Peyer's patch (tissue), 4 donors: Measurements from ENCODE around the gene DNA2. TPM values are rescaled to one million over a fixed set of nuclear protein-coding genes. Genes with fewer than 3 reads are reported as not detected.

ENCODE experiments used
- DNase-seq, 3 donors: peaks; one replicate each; pipeline ENCODE4 v3.0.0-alpha.2; 2017 to 2019
- H3K27ac ChIP-seq, 4 donors: fragments of 200-600 bp; sonication (generic); one replicate each; pipeline ENCODE4 v1.5.1; 2016 to 2019
- H3K27me3 ChIP-seq, 2 donors: fragments of 200-600 bp; sonication (generic); one replicate each; pipeline ENCODE4 v1.5.1; 2019
- H3K36me3 ChIP-seq, 3 donors: fragments of 200-600 bp; sonication (generic); one replicate each; pipeline ENCODE4 v1.5.1; 2016 to 2019
- H3K4me1 ChIP-seq, 4 donors: fragments of 200-600 bp; sonication (generic); one replicate each; pipeline ENCODE4 v1.5.1; 2016 to 2019
- H3K4me3 ChIP-seq, 4 donors: fragments of 200-600 bp; sonication (generic); 1 replicate in 3 of 4; 2 replicates in 1 of 4; pipeline ENCODE4 v1.5.1; 2016 to 2019; ENCODE audit warnings: mild to moderate bottlenecking in 1 of 4
- H3K9me3 ChIP-seq, 4 donors: fragments of 200-600 bp; sonication (generic); one replicate each; pipeline ENCODE4 v1.5.1; 2016 to 2019; ENCODE audit warnings: mild to moderate bottlenecking in 1 of 4
- POLR2A ChIP-seq, 2 donors: fragments of 450-650 bp; IDR thresholded peaks; one replicate each; pipeline ENCODE4 v1.5.1; 2017; ENCODE audit warnings: antibody characterized with exemption in 2 of 2, mild to moderate bottlenecking in 2 of 2, moderate library complexity in 2 of 2
- total RNA-seq, 4 donors: library from RNA; depleted of rRNA; stranded (reverse); fragments of >200 nt; gene quantifications; one replicate each; pipeline ENCODE4 v1.1.0, GENCODE V29; 2016
- TF ChIP-seq, protein P1 (sequence below), 6 experiments: fragments of 450-650 bp in 4 of 6; fragments of 200-600 bp in 2 of 6; sonication (generic) in 1 of 6; IDR thresholded peaks; one replicate each; pipeline ENCODE4 v1.5.1; 2017 to 2019; ENCODE audit warnings: antibody characterized with exemption in 6 of 6, mild to moderate bottlenecking in 3 of 6, moderate library complexity in 1 of 6

DNA2 gene
- total RNA-seq, 4 donors from 2014 or later = 5.0 to 15.4 (median 10.0) TPM

DNA sequence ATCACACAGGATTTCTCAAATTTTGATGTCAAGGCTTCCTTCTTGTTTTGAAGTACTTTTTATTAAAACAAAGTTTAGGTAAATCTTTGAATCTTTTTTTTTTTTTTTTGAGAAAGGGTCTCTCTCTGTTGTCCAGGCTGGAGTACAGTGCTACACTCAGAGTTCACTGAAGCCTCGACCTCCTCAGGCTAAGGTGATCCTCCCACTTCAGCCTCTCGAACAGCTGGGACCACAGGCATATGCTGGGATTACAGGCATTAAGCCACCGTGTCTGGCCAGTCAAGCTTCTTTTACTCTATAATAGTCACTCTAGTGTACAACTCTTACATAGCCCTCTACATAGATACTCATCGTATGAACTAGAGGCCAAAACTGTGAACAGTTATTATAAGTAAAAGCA, 68.1 kb downstream of the DNA2 start:
- no peaks in the 10 kb centered on the region for H3K27me3 ChIP-seq
- no peak for DNase-seq
- TF ChIP-seq, protein P1, sequence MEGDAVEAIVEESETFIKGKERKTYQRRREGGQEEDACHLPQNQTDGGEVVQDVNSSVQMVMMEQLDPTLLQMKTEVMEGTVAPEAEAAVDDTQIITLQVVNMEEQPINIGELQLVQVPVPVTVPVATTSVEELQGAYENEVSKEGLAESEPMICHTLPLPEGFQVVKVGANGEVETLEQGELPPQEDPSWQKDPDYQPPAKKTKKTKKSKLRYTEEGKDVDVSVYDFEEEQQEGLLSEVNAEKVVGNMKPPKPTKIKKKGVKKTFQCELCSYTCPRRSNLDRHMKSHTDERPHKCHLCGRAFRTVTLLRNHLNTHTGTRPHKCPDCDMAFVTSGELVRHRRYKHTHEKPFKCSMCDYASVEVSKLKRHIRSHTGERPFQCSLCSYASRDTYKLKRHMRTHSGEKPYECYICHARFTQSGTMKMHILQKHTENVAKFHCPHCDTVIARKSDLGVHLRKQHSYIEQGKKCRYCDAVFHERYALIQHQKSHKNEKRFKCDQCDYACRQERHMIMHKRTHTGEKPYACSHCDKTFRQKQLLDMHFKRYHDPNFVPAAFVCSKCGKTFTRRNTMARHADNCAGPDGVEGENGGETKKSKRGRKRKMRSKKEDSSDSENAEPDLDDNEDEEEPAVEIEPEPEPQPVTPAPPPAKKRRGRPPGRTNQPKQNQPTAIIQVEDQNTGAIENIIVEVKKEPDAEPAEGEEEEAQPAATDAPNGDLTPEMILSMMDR (IDR thresholded peaks at IDR 0.05) = no peak
- TF ChIP-seq POLR2A (IDR thresholded peaks at IDR 0.05) = no peak
- H3K4me1 ChIP-seq = no peaks in the 10 kb centered on the region
- no peak overlapping the region for H3K27ac ChIP-seq
- H3K9me3 ChIP-seq = no peaks in the 10 kb centered on the region
- no peak overlapping the region for H3K4me3 ChIP-seq
- peaks cover 0 to 12% (median 0%) of the 10 kb centered on the region in 3 donors for H3K36me3 ChIP-seq

DNA sequence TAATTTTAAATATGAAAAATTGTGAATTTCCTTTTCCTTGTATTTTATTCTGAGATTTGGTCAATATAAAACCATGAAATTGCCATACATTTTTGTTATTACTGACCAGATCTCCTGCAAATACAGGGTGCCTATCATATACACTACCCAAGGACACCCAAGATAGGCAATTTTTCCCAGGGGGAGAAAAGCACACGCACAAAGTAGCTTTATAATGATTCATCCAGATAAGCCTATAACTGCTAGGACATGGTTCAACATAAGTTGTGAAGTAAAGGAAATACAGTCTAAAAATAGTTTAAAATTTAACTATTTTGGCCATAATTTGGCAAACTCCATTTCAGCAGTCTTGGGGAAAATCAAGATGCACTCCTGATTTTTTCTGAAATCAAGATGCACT, 69.5 kb downstream of the DNA2 start:
- no peaks in the 10 kb centered on the region for H3K9me3 ChIP-seq
- peaks cover 0 to 12% (median 0%) of the 10 kb centered on the region in 3 donors for H3K36me3 ChIP-seq
- H3K4me1 ChIP-seq = no peaks in the 10 kb centered on the region
- TF ChIP-seq, protein P1 (IDR thresholded peaks at IDR 0.05) = no peak
- TF ChIP-seq POLR2A (IDR thresholded peaks at IDR 0.05) = no peak
- DNase-seq = no peak
- H3K27me3 ChIP-seq = no peaks in the 10 kb centered on the region
- no peak overlapping the region for H3K4me3 ChIP-seq
- no peak overlapping the region for H3K27ac ChIP-seq

DNA sequence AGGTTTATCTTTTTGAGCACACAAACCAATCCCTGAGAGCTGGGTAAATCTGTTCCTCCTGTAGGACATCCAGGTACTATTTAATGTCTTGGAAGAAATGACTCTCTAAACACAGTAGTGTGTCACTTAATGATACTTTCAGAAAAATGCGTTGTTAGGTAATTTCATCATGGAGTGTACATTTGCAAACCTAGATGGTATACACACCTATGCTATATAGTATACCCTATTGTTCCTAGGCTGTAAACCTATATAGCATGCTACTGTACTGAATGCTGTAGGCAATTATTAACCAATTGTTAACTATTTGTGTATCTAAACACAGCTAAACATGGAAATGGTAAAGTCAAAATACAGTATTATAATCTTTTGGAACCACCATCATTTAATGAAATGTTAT, 74.8 kb downstream of the DNA2 start:
- H3K27me3 ChIP-seq = no peaks in the 10 kb centered on the region
- TF ChIP-seq POLR2A (IDR thresholded peaks at IDR 0.05) = no peak
- TF ChIP-seq, protein P1 (IDR thresholded peaks at IDR 0.05) = no peak
- H3K9me3 ChIP-seq = no peaks in the 10 kb centered on the region
- H3K4me3 ChIP-seq = no peak overlapping the region
- peaks cover 0 to 52% (median 0%) of the 10 kb centered on the region in 3 donors for H3K36me3 ChIP-seq
- H3K27ac ChIP-seq = no peak overlapping the region
- no peak for DNase-seq
- no peaks in the 10 kb centered on the region for H3K4me1 ChIP-seq

DNA sequence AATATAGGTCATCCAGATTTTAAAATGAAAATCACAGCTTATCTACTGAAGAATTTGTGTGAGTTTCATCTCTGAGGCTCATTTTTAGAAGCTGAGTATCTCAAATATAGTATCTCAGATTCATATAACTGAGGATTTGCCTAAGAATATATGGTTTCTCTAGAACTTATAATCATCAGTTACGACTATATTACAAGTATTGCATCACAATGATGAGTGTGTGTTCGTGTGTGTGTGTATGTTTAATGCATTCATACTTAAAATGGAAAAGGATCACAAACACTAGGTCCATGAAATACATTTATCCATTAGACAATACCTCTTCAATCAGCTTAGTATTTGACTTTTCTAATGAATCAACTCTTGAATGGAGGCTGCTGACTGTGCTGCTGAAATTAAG, 86.0 kb downstream of the DNA2 start:
- Histone ChIP-seq H3K4me1 (no peaks in the 10 kb centered on the region), H3K27ac (no peak overlapping the region), H3K4me3 (no peak overlapping the region), H3K27me3 (no peaks in the 10 kb centered on the region), H3K9me3 (no peaks in the 10 kb centered on the region), H3K36me3 (peaks cover 0 to 82% (median 0%) of the 10 kb centered on the region in 3 donors)
- no peak for DNase-seq
- no peak for TF ChIP-seq POLR2A (IDR thresholded peaks at IDR 0.05)
- TF ChIP-seq, protein P1 (IDR thresholded peaks at IDR 0.05) = no peak

DNA sequence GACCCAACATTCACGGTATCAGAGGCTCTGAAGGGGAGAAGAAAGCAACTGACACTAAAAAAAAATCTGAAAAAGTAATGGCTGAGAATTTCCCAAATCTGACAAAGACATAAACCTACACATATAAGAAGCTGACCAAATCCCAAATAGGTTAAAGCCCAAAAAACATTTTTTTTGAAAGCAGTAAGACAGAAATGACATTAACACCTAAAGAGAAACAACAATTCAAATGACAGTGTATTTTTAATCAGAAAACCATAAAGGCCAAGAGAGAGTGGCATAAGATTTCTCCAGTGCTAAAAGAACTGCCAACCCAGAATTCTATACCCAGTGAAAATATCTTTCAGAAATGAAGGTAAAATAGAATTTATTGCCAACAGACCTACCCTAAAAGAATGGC, 100.2 kb downstream of the DNA2 start:
- Histone ChIP-seq H3K4me1 (no peaks in the 10 kb centered on the region), H3K36me3 (peaks cover 0 to 62% (median 0%) of the 10 kb centered on the region in 3 donors), H3K27me3 (no peaks in the 10 kb centered on the region), H3K4me3 (no peak overlapping the region), H3K27ac (no peak overlapping the region), H3K9me3 (peaks cover 0 to 9% (median 2%) of the 10 kb centered on the region in 4 donors)
- no peak for DNase-seq
- no peak for TF ChIP-seq POLR2A (IDR thresholded peaks at IDR 0.05)
- TF ChIP-seq, protein P1 (IDR thresholded peaks at IDR 0.05) = no peak

DNA sequence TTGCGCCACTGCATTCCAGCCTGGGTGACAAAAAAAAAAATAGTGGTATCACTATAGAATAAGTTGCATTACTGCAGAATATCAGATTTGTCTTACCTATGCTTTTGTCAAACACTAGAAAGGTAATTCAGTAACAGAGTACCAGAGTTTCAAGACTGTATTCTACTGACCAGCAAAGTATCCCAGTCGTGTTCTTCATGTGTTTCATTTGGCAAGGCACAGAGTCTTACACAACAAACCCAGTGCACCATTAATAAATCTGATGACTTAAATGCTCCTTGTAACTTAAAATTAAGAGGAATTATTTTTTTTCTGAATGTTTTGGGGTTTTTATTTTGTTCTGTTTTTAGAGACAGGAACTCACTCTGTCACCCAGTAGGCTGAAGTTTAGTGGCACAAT, 104.7 kb downstream of the DNA2 start:
- DNase-seq = no peak
- TF ChIP-seq, protein P1 (IDR thresholded peaks at IDR 0.05) = no peak
- H3K4me3 ChIP-seq = no peak overlapping the region
- H3K27me3 ChIP-seq = no peaks in the 10 kb centered on the region
- peaks cover 0 to 44% (median 0%) of the 10 kb centered on the region in 3 donors for H3K36me3 ChIP-seq
- H3K27ac ChIP-seq = no peak overlapping the region
- H3K9me3 ChIP-seq = peaks cover 0 to 8% (median 2%) of the 10 kb centered on the region in 4 donors
- no peaks in the 10 kb centered on the region for H3K4me1 ChIP-seq
